CD4-positive, alpha-beta T cell treated with Interleukin-17A for 4 hours (primary cell): ENCODE results near the gene CDKN3.
"Not testable (repeated sequence)": the region's sequence is repeated elsewhere in the genome, so short reads cannot be mapped to it uniquely, and the experiment has no call there.

Experiments
- DNase-seq: peaks from one replicate; pipeline ENCODE4 v3.0.0-alpha.2; 2020; ENCODE audit warnings: mixed read lengths

The CDKN3 gene

GRCh38 chr14:54370323-54371198 lies 26.2 kb upstream of the CDKN3 start:
- DNase-seq, result no peak

GRCh38 chr14:54374117-54374884 lies 22.5 kb upstream of the CDKN3 start:
- no peak for DNase-seq

DNA sequence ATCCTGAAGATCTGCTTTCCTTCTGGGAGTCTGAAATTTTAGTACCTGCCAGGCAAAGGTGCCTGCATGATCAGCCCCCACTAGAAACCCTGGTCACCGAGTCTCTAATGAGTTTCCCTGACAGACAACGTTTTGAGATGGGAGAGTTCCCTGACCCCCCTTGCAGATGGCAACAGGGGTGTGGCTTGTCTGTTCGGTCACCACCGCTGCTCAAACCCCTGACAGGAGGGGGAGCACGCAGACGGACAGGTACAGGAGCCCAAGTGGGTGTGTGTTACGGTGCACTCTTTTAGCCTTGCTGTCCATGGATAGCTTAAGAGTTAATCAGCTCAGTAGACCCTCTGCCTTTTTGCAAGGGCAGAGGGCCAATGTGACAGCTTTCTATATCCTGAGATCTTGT lies 19.3 kb upstream of the CDKN3 start:
- no peak for DNase-seq

GRCh38 chr14:54378893-54379292 lies 17.9 kb upstream of the CDKN3 start:
- DNase-seq, result not testable (repeated sequence)

GRCh38 chr14:54380558-54380957 lies 16.2 kb upstream of the CDKN3 start:
- DNase-seq, result not testable (repeated sequence)

- DNase-seq, result no peak
These were observed 15.0 kb upstream of the CDKN3 start for GRCh38 chr14:54381821-54382220.

- DNase-seq, result no peak
These were observed 13.0 kb upstream of the CDKN3 start for GRCh38 chr14:54383835-54384234.

- DNase-seq, result no peak
These were observed 11.3 kb upstream of the CDKN3 start for GRCh38 chr14:54385556-54385955.

GRCh38 chr14:54387328-54387727 lies 9.5 kb upstream of the CDKN3 start:
- DNase-seq, result no peak

- DNase-seq, result no peak
These were observed 4.5 kb upstream of the CDKN3 start for GRCh38 chr14:54392131-54392859.

GRCh38 chr14:54392986-54393884 lies 3.6 kb upstream of the CDKN3 start:
- not testable (repeated sequence) for DNase-seq

GRCh38 chr14:54394596-54394995 lies 2.2 kb upstream of the CDKN3 start:
- no peak for DNase-seq

DNA sequence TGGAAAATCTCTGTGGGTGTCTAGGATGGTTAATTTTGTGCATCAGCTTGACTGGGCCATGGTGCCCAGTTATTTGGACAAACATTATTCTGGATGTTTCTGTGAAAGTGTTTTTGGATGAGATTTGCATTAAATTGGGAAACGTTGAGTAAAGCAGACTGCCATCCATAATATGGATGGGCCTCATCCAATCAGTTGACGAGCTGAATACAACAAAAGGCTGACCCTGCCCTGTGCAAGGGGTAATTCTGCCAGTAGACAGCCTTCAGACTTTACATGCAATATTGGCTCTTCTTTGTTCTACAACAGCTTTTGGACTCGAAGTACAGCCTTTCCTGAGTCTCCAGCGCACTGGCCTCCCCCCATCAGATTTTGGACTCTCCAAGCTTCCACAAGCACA lies 1.5 kb upstream of the CDKN3 start:
- no peak for DNase-seq

DNA sequence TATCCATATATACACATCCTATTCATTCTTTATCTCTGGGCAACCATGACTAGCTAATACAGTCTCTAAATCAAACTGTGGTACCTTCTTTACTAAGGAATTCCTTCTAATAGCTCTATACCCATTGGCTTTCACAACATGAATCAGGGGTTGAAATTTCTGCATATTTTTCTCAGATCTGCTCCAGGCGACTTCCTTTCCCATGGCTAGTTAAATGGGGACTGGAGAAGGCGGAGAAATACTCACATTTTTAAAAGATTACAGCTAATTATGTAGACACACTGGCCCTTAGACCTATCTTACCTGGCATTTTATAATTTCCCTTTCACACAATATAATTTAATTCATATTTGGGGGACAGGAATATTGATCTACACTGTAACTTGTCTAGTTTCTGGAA lies 1.1 kb upstream of the CDKN3 start:
- DNase-seq, result no peak

DNA sequence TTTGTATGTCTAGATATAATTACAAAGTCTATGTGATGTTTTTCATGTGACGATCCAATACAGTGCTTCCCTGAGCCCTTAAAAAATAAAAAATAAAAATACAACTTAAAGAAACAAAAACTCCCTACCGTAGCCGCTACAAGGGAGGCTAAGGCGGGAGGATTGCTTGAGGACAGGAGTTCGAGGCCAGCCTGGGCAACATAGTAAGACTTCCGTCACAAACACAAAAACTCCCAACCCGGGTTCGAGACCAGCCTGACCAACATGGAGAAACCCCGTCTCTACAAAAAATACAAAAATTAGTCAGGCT lies 669 bp upstream of the CDKN3 start:
- no peak for DNase-seq

DNA sequence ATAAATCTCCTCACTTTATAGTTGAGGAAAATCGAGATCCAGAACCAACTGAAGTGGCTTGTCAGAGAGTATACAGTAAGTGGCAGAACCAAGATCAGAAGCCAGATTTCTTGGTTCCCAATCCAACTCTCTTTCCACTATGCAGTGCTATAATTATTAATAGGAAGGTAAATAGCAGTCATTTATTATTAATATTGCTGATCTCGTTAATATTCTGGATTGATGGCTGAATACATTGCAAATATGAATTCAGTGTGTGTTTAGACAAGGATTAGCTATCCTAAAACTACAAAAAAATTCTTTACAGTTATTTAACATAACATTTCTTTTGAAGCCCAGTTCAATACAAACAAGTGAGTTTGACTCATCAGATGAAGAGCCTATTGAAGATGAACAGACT lies 2.8 kb downstream of the CDKN3 start:
- DNase-seq, result no peak

GRCh38 chr14:54403401-54404005 lies 6.7 kb downstream of the CDKN3 start:
- not testable (repeated sequence) for DNase-seq

GRCh38 chr14:54410215-54410614 lies 13.4 kb downstream of the CDKN3 start:
- no peak for DNase-seq

GRCh38 chr14:54411371-54411770 lies 14.6 kb downstream of the CDKN3 start:
- no peak for DNase-seq

GRCh38 chr14:54420478-54421142 lies 23.8 kb downstream of the CDKN3 start:
- DNase-seq, result peak; percentile 32

DNA sequence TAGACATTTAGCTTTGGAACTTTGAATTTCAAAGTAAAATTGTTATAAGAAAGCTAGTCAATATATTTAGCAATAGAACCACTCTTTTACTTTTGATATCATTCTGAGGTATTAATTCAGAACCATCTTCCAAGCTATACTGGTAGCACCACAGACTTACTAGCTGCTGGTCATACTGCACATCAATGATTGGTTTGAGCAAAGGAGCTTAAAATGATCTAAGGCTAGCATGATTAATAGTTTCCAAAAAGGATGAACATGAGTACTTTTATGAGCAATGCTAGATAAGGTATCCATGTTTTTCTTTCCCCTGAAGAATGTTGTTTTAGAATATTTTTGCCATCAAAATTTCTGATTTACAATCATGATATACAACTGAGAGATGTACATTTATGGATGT lies 27.2 kb downstream of the CDKN3 start:
- no peak for DNase-seq
